PC-3 (cell line): Measurements from ENCODE around the gene RPE65. TPM values are rescaled to one million over a fixed set of nuclear protein-coding genes. Genes with fewer than 3 reads are reported as not detected.

Experiments
- ATAC-seq: fragments of 200-7000 bp; cut with Tn5 transposase; 2 replicates; pipeline ENCODE4 v1.9.1; 2020; ENCODE audit warnings: mild to moderate bottlenecking, moderate library complexity
- Bru-seq: library from RNA; stranded (reverse); fragments of 400-500 nt; gene quantifications from one replicate; lab custom pipeline; 2021; lab: Mats Ljungman, UMichigan
- BruChase-seq, 2 experiments: library from RNA; stranded (reverse); fragments of 400-500 nt; gene quantifications; one replicate each; lab custom pipeline; 2021; lab: Mats Ljungman, UMichigan
- BruUV-seq: library from RNA; stranded (reverse); fragments of 400-500 nt; replicated peaks from 2 replicates; lab custom pipeline; 2021; lab: Mats Ljungman, UMichigan
- CTCF ChIA-PET: fragments of 300-600 bp; sonication (Branson Sonifier 250); formaldehyde crosslinking; loops from one replicate; lab custom pipeline; 2022; ENCODE audit warnings: antibody characterized with exemption; lab: Charles Lee
- POLR2A ChIA-PET: fragments of 300-600 bp; sonication (Branson Sonifier 250); formaldehyde crosslinking; loops from one replicate; lab custom pipeline; 2022; ENCODE audit warnings: antibody characterized with exemption; ENCODE audit not compliant: unreplicated experiment; lab: Charles Lee
- DNase-seq: peaks from one replicate; pipeline ENCODE4 v3.0.0-alpha.2; 2015
- H2AFZ ChIP-seq: fragments of 300-600 bp; sonication (generic); 2 replicates; pipeline ENCODE4 v1.6.0; 2016; ENCODE audit warnings: antibody characterized with exemption, low read length
- H3F3A ChIP-seq: fragments of 300-600 bp; sonication (generic); one replicate; pipeline ENCODE4 v1.6.0; 2017; ENCODE audit warnings: antibody characterized with exemption, low read length, control low read depth, mild to moderate bottlenecking; ENCODE audit not compliant: unreplicated experiment
- H3K27ac ChIP-seq: fragments of 300-600 bp; sonication (generic); 2 replicates; pipeline ENCODE4 v1.5.1; 2016; ENCODE audit warnings: mild to moderate bottlenecking, low read length
- H3K27me3 ChIP-seq: fragments of 300-600 bp; sonication (generic); 2 replicates; pipeline ENCODE4 v1.6.1; 2016; ENCODE audit warnings: low read length, mixed read lengths
- H3K36me3 ChIP-seq: fragments of 300-600 bp; sonication (generic); 2 replicates; pipeline ENCODE4 v1.6.1; 2016; ENCODE audit warnings: low read depth, mixed run types, low read length, mixed read lengths
- H3K4me1 ChIP-seq: fragments of 300-600 bp; sonication (generic); 2 replicates; pipeline ENCODE4 v1.5.1; 2016; ENCODE audit warnings: low read length; ENCODE audit not compliant: insufficient read depth
- H3K4me2 ChIP-seq: fragments of 300-600 bp; sonication (generic); 2 replicates; pipeline ENCODE4 v1.6.0; 2016; ENCODE audit warnings: low read length
- H3K4me3 ChIP-seq: fragments of 300-600 bp; sonication (generic); 2 replicates; pipeline ENCODE4 v1.5.1; 2016; ENCODE audit warnings: mild to moderate bottlenecking, low read length, mixed read lengths
- H3K79me2 ChIP-seq: fragments of 300-600 bp; sonication (generic); 2 replicates; pipeline ENCODE4 v1.6.1; 2017; ENCODE audit warnings: low read length, mixed read lengths
- H3K9ac ChIP-seq: fragments of 300-600 bp; sonication (generic); 2 replicates; pipeline ENCODE4 v1.6.0; 2016; ENCODE audit warnings: mild to moderate bottlenecking, low read length
- H3K9me2 ChIP-seq: fragments of 300-600 bp; sonication (generic); replicated peaks from 2 replicates; pipeline ENCODE4 v1.6.1; 2016; ENCODE audit warnings: mixed run types, low read length, mixed read lengths
- H3K9me3 ChIP-seq: fragments of 300-600 bp; sonication (generic); 2 replicates; pipeline ENCODE4 v1.6.1; 2016; ENCODE audit warnings: low read length, mixed read lengths
- H4K20me1 ChIP-seq: fragments of 300-600 bp; sonication (generic); 2 replicates; pipeline ENCODE4 v1.6.1; 2016; ENCODE audit warnings: low read length, mixed read lengths
- CTCF ChIP-seq: fragments of 300-600 bp; sonication (generic); conservative IDR thresholded peaks from 2 replicates; pipeline ENCODE4 v1.5.1; 2017; ENCODE audit warnings: antibody characterized with exemption, low read depth, mild to moderate bottlenecking, low read length
- EZH2 ChIP-seq: fragments of 300-600 bp; sonication (generic); IDR thresholded peaks from one replicate; pipeline ENCODE4 v1.6.1; 2017; ENCODE audit warnings: antibody characterized with exemption, mild to moderate bottlenecking, low read length; ENCODE audit not compliant: unreplicated experiment
- EZH2phosphoT487 ChIP-seq: fragments of 300-600 bp; sonication (generic); IDR thresholded peaks from 2 replicates; pipeline ENCODE4 v1.6.1; 2018; ENCODE audit warnings: mild to moderate bottlenecking, antibody characterized with exemption, low read length, borderline replicate concordance
- intact Hi-C: fragments of 100-400 bp; cut with micrococcal nuclease; formaldehyde crosslinking; loops from 2 replicates; pipeline ENCODE4 v1.9.0; 2023
- long read RNA-seq: library from polyadenylated mRNA; unstranded; transcript quantifications from one replicate; pipeline ENCODE4 v2.0.0, GENCODE V29; 2021; ENCODE audit not compliant: unreplicated experiment
- total RNA-seq: library from RNA; depleted of rRNA; stranded (reverse); fragments of >200 nt; gene quantifications from 2 replicates; pipeline ENCODE4 v1.2.3, GENCODE V29; 2014; rRNA removed

RPE65 gene
- total RNA-seq (not detected in 2 replicates), Bru-seq, nascent RNA (percentile 4 among the genes with signal in this experiment), BruChase-seq, experiment 1, labeled RNA remaining after a 6-hour chase (percentile 25 among the genes with signal in this experiment), BruChase-seq, experiment 2, labeled RNA remaining after a 2-hour chase (percentile 17 among the genes with signal in this experiment)
- long read RNA-seq, partial matches to known transcripts: 0 of 1 reads
- long read RNA-seq, other reads (novel, unspliced or antisense): 1 of 1 reads

GRCh38 chr1:68449901-68450300, at the start of gene RPE65:
RPE65 (minus strand) TSS chr1:68449954; CDS start chr1:68449905, 49 bp downstream.
- no peaks in the 10 kb centered on the region for H3K79me2 ChIP-seq
- no peaks in the 10 kb centered on the region for H3F3A ChIP-seq
- H3K9me2 ChIP-seq: no peaks in the 10 kb centered on the region
- no peak for DNase-seq
- H3K36me3 ChIP-seq: peaks cover 19% of the 10 kb centered on the region
- no peak within 1 kb of the TSS for H3K4me2 ChIP-seq
- intact Hi-C loops: no loop called here
- no peaks in the 10 kb centered on the region for H3K9me3 ChIP-seq
- no peak for TF ChIP-seq EZH2phosphoT487
- TF ChIP-seq CTCF: no peak
- peaks cover 20% of the 10 kb centered on the region for H3K4me1 ChIP-seq
- ChIA-PET POLR2A (no interaction called here), CTCF (no interaction called here)
- no TSS peak for BruUV-seq
- H3K27me3 ChIP-seq: no peaks in the 10 kb centered on the region
- H4K20me1 ChIP-seq: no peaks in the 10 kb centered on the region
- H3K9ac ChIP-seq: no peak within 1 kb of the TSS
- no peak within 1 kb of the TSS for H3K4me3 ChIP-seq
- ATAC-seq: no peak
- no peak within 1 kb of the TSS for H3K27ac ChIP-seq
- no peak within 1 kb of the TSS for H2AFZ ChIP-seq

GRCh38 chr1:68497358-68497698, 47.6 kb upstream of the RPE65 start:
- no TSS peak for BruUV-seq
- Histone ChIP-seq H3K27ac (no peak overlapping the region), H4K20me1 (no peaks in the 10 kb centered on the region), H3K9me2 (no peaks in the 10 kb centered on the region), H3F3A (no peaks in the 10 kb centered on the region), H3K36me3 (peaks cover 15% of the 10 kb centered on the region; the same call in 1 of the 2 replicates), H2AFZ (peak overlapping the region; percentile 92), H3K4me2 (peak overlapping the region; percentile 99), H3K9ac (no peak overlapping the region; the same call in 1 of the 2 replicates), H3K79me2 (peaks cover 45% of the 10 kb centered on the region), H3K4me3 (peak overlapping the region; percentile 82), H3K9me3 (no peaks in the 10 kb centered on the region), H3K27me3 (no peaks in the 10 kb centered on the region), H3K4me1 (peaks cover 33% of the 10 kb centered on the region)
- intact Hi-C loops: loop anchor here (2.0 kb wide), 1 partner anchor 53 kb away; no protein-coding TSS in a partner anchor
- POLR2A ChIA-PET: interaction anchor here (0.6 kb wide), 2 partner anchors 31 to 94 kb away, joined by 3 to 4 read pairs; no protein-coding TSS in a partner anchor
- DNase-seq (no peak), ATAC-seq (peak; percentile 2; the same call in 1 of the 2 replicates)
- TF ChIP-seq CTCF (no peak), EZH2 (no peak), EZH2phosphoT487 (no peak)
- CTCF ChIA-PET: interaction anchor here (0.5 kb wide), 1 partner anchor 8 kb away, joined by 4 read pairs; no protein-coding TSS in a partner anchor
